HEK293T (cell line): ENCODE results near the gene TMEM192.

Experiments used
- CTCF ChIA-PET: fragments of 350-600 bp; formaldehyde crosslinking; extraction: SDS; loops from one replicate; lab custom pipeline; 2021; ENCODE audit warnings: antibody characterized with exemption, inconsistent platforms; lab: Yijun Ruan, JAX
- POLR2A ChIA-PET: fragments of 350-600 bp; formaldehyde crosslinking; extraction: SDS; loops from one replicate; lab custom pipeline; 2020; ENCODE audit warnings: antibody characterized with exemption, inconsistent platforms; lab: Yijun Ruan, JAX
- DNase-seq: peaks from one replicate; pipeline ENCODE4 v3.0.0; 2012; ENCODE audit warnings: mixed read lengths; ENCODE audit errors: extremely low spot score
- ARNT ChIP-seq: fragments of 450-650 bp; IDR thresholded peaks from 2 replicates; pipeline ENCODE4 v1.6.1; 2017; ENCODE audit warnings: mild to moderate bottlenecking
- BHLHE40 ChIP-seq: fragments of 450-650 bp; IDR thresholded peaks from 2 replicates; pipeline ENCODE4 v1.6.1; 2016; ENCODE audit warnings: mild to moderate bottlenecking, moderate library complexity, borderline replicate concordance
- CTBP1 ChIP-seq: fragments of 450-650 bp; IDR thresholded peaks from 2 replicates; pipeline ENCODE4 v1.6.1; 2016; ENCODE audit warnings: borderline replicate concordance
- ELF4 ChIP-seq: fragments of 450-650 bp; IDR thresholded peaks from 2 replicates; pipeline ENCODE4 v1.6.1; 2017; ENCODE audit warnings: antibody characterized with exemption
- FOXA1 ChIP-seq: fragments of 450-650 bp; IDR thresholded peaks from 2 replicates; pipeline ENCODE4 v1.6.1; 2016; ENCODE audit warnings: mild to moderate bottlenecking
- FOXK2 ChIP-seq: fragments of 450-650 bp; IDR thresholded peaks from 2 replicates; pipeline ENCODE4 v1.6.1; 2016; ENCODE audit warnings: mild to moderate bottlenecking
- FOXM1 ChIP-seq: fragments of 450-650 bp; IDR thresholded peaks from 2 replicates; pipeline ENCODE4 v1.6.1; 2017; ENCODE audit warnings: mild to moderate bottlenecking, borderline replicate concordance
- HDGF ChIP-seq: fragments of 450-650 bp; IDR thresholded peaks from 2 replicates; pipeline ENCODE4 v1.6.1; 2017; ENCODE audit warnings: antibody characterized with exemption, borderline replicate concordance
- L3MBTL2 ChIP-seq: fragments of 450-650 bp; conservative IDR thresholded peaks from 2 replicates; pipeline ENCODE4 v1.6.1; 2016; ENCODE audit warnings: mild to moderate bottlenecking
- LEF1 ChIP-seq: fragments of 450-650 bp; IDR thresholded peaks from 2 replicates; pipeline ENCODE4 v1.6.1; 2017; ENCODE audit warnings: mild to moderate bottlenecking, borderline replicate concordance
- NFRKB ChIP-seq: fragments of 450-650 bp; IDR thresholded peaks from 2 replicates; pipeline ENCODE4 v1.6.1; 2016; ENCODE audit warnings: mild to moderate bottlenecking, moderate library complexity
- PKNOX1 ChIP-seq: fragments of 450-650 bp; IDR thresholded peaks from 2 replicates; pipeline ENCODE4 v1.6.1; 2016
- SP1 ChIP-seq: fragments of 450-650 bp; IDR thresholded peaks from 2 replicates; pipeline ENCODE4 v1.6.1; 2017
- SUZ12 ChIP-seq: fragments of 450-650 bp; IDR thresholded peaks from 2 replicates; pipeline ENCODE4 v1.6.1; 2016; ENCODE audit warnings: mild to moderate bottlenecking
- TARDBP ChIP-seq: fragments of 450-650 bp; IDR thresholded peaks from 2 replicates; pipeline ENCODE4 v1.6.1; 2016
- ZNF384 ChIP-seq: fragments of 450-650 bp; IDR thresholded peaks from 2 replicates; pipeline ENCODE4 v1.6.1; 2016

TMEM192 gene

GRCh38 chr4:165059386-165059785, 53.3 kb downstream of the TMEM192 start:
- CTCF ChIA-PET = no interaction called here
- TF ChIP-seq TARDBP (no peak), FOXK2 (no peak), FOXA1 (no peak), PKNOX1 (no peak), ARNT (no peak), L3MBTL2 (no peak), ELF4 (no peak), BHLHE40 (no peak), ZNF384 (no peak), SP1 (no peak), HDGF (no peak), LEF1 (no peak), FOXM1 (no peak), CTBP1 (no peak), SUZ12 (no peak)
- no peak for DNase-seq
- POLR2A ChIA-PET = no interaction called here

GRCh38 chr4:165058666-165059065, 54.0 kb downstream of the TMEM192 start:
- CTCF ChIA-PET = interaction anchor here (0.5 kb wide), 1 partner anchor 178 kb away, joined by 3 read pairs; no protein-coding TSS in a partner anchor
- POLR2A ChIA-PET = no interaction called here
- DNase-seq = no peak
- TF ChIP-seq HDGF = no peak
- no peak for TF ChIP-seq SUZ12
- no peak for TF ChIP-seq ARNT
- TF ChIP-seq SP1 = no peak
- TF ChIP-seq PKNOX1 = no peak
- no peak for TF ChIP-seq FOXM1
- TF ChIP-seq BHLHE40 = no peak
- no peak for TF ChIP-seq FOXA1
- TF ChIP-seq FOXK2 = no peak
- no peak for TF ChIP-seq ZNF384
- TF ChIP-seq NFRKB = no peak
- TF ChIP-seq ELF4 = no peak
- no peak for TF ChIP-seq CTBP1
- TF ChIP-seq L3MBTL2 = no peak
- TF ChIP-seq TARDBP = no peak
- no peak for TF ChIP-seq LEF1

GRCh38 chr4:165055601-165056000, 57.1 kb downstream of the TMEM192 start:
- ChIA-PET POLR2A (interaction anchor here (0.8 kb wide), 1 partner anchor 57 kb away, joined by 4 read pairs; the partner anchor contains the start of gene TMEM192), CTCF (no interaction called here)
- DNase-seq = no peak
- no peak for TF ChIP-seq CTBP1
- no peak for TF ChIP-seq ELF4
- no peak for TF ChIP-seq FOXA1
- TF ChIP-seq ZNF384 = no peak
- TF ChIP-seq SP1 = no peak
- TF ChIP-seq LEF1 = no peak
- no peak for TF ChIP-seq TARDBP
- TF ChIP-seq ARNT = no peak
- TF ChIP-seq FOXM1 = no peak
- no peak for TF ChIP-seq BHLHE40
- no peak for TF ChIP-seq FOXK2
- TF ChIP-seq HDGF = no peak
- no peak for TF ChIP-seq SUZ12
- TF ChIP-seq L3MBTL2 = no peak
- no peak for TF ChIP-seq PKNOX1
- TF ChIP-seq NFRKB = no peak

GRCh38 chr4:165053645-165054044, 59.0 kb downstream of the TMEM192 start, which contains the start of gene TRIM75:
TRIM75 (plus strand) TSS chr4:165053866; CDS start chr4:165059148, 5,282 bp downstream.
- CTCF ChIA-PET = no interaction called here
- POLR2A ChIA-PET = no interaction called here
- TF ChIP-seq ARNT (no peak), FOXA1 (no peak), ELF4 (no peak), TARDBP (no peak), FOXM1 (no peak), FOXK2 (no peak), HDGF (no peak), SP1 (no peak), CTBP1 (no peak), PKNOX1 (no peak), NFRKB (no peak), L3MBTL2 (no peak), BHLHE40 (no peak), SUZ12 (no peak), ZNF384 (no peak), LEF1 (no peak)
- no peak for DNase-seq

GRCh38 chr4:165052627-165053026, 60.0 kb downstream of the TMEM192 start:
- no peak for DNase-seq
- ChIA-PET POLR2A (no interaction called here), CTCF (no interaction called here)
- no peak for TF ChIP-seq HDGF
- TF ChIP-seq PKNOX1 = no peak
- no peak for TF ChIP-seq LEF1
- TF ChIP-seq FOXK2 = no peak
- no peak for TF ChIP-seq TARDBP
- TF ChIP-seq BHLHE40 = no peak
- TF ChIP-seq SP1 = no peak
- TF ChIP-seq FOXA1 = no peak
- TF ChIP-seq ELF4 = no peak
- no peak for TF ChIP-seq ZNF384
- no peak for TF ChIP-seq CTBP1
- TF ChIP-seq FOXM1 = no peak
- no peak for TF ChIP-seq SUZ12
- TF ChIP-seq ARNT = no peak
- TF ChIP-seq NFRKB = no peak
- no peak for TF ChIP-seq L3MBTL2
